ENCODE measurements around the gene IL1B. TPM values are rescaled to one million over a fixed set of nuclear protein-coding genes. Genes with fewer than 3 reads are reported as not detected.

Gene IL1B
- total and polyA plus RNA-seq, 5 donors from 2014 or later: 1.3 TPM; not detected in 4

GRCh38 chr2:112831513-112831845 is 5.1 kb downstream of the IL1B start:
- H3K9me3 ChIP-seq (ENCODE audit: control insufficient read depth in 2 of 2, low read length in 2 of 2): no peaks in the 10 kb centered on the region
- no peaks in the 10 kb centered on the region for H3K36me3 ChIP-seq (ENCODE audit: control insufficient read depth, insufficient read depth, low read length)
- Mint-ChIP-seq H3K27ac (peak overlapping the region in 1 of 3 donors; percentile 6), H3K36me3 (no peaks in the 10 kb centered on the region), H3K4me3 (no peak overlapping the region), H3K9me3 (no peaks in the 10 kb centered on the region), H3K27me3 (peaks cover 13% of the 10 kb centered on the region), H3K4me1 (peaks cover 0 to 2% (median 0%) of the 10 kb centered on the region in 4 donors)
- H3K4me1 ChIP-seq (ENCODE audit: control insufficient read depth, insufficient read depth, low read length, poor library complexity, severe bottlenecking): no peaks in the 10 kb centered on the region
- ATAC-seq (ENCODE audit: low read depth in 2 of 2) (no peak), DNase-seq (no peak)
- peaks cover 2% of the 10 kb centered on the region for H3K27me3 ChIP-seq (ENCODE audit: control insufficient read depth, insufficient read depth, low read length)
- no peak overlapping the region for H3K4me3 ChIP-seq (ENCODE audit: low read depth, low read length)
- no peak overlapping the region for H3K27ac ChIP-seq (ENCODE audit: insufficient read depth, low read length, poor library complexity, severe bottlenecking)

GRCh38 chr2:112830682-112831512 is 5.7 kb downstream of the IL1B start:
- H3K27ac Mint-ChIP-seq: peak overlapping the region in 1 of 3 donors; percentile 6
- H3K4me3 Mint-ChIP-seq: no peak overlapping the region
- no peaks in the 10 kb centered on the region for H3K36me3 Mint-ChIP-seq
- H3K9me3 Mint-ChIP-seq: no peaks in the 10 kb centered on the region
- DNase-seq (no peak), ATAC-seq (ENCODE audit: low read depth in 2 of 2) (no peak)
- Histone ChIP-seq H3K27ac (ENCODE audit: insufficient read depth, low read length, poor library complexity, severe bottlenecking) (no peak overlapping the region), H3K9me3 (ENCODE audit: control insufficient read depth in 2 of 2, low read length in 2 of 2) (no peaks in the 10 kb centered on the region), H3K4me1 (ENCODE audit: control insufficient read depth, insufficient read depth, low read length, poor library complexity, severe bottlenecking) (no peaks in the 10 kb centered on the region), H3K36me3 (ENCODE audit: control insufficient read depth, insufficient read depth, low read length) (no peaks in the 10 kb centered on the region), H3K4me3 (ENCODE audit: low read depth, low read length) (no peak overlapping the region), H3K27me3 (ENCODE audit: control insufficient read depth, insufficient read depth, low read length) (peaks cover 2% of the 10 kb centered on the region)
- peaks cover 10% of the 10 kb centered on the region for H3K27me3 Mint-ChIP-seq
- H3K4me1 Mint-ChIP-seq: peaks cover 0 to 2% (median 0%) of the 10 kb centered on the region in 4 donors

- Mint-ChIP-seq H3K4me1 (peaks cover 0 to 2% (median 0%) of the 10 kb centered on the region in 4 donors), H3K27me3 (peaks cover 5% of the 10 kb centered on the region), H3K9me3 (no peaks in the 10 kb centered on the region), H3K27ac (no peak overlapping the region), H3K4me3 (no peak overlapping the region), H3K36me3 (no peaks in the 10 kb centered on the region)
- ATAC-seq (ENCODE audit: low read depth in 2 of 2) (no peak), DNase-seq (no peak)
- no peaks in the 10 kb centered on the region for H3K27me3 ChIP-seq (ENCODE audit: control insufficient read depth, insufficient read depth, low read length)
- H3K4me3 ChIP-seq (ENCODE audit: low read depth, low read length): no peak overlapping the region
- H3K9me3 ChIP-seq (ENCODE audit: control insufficient read depth in 2 of 2, low read length in 2 of 2): no peaks in the 10 kb centered on the region
- H3K4me1 ChIP-seq (ENCODE audit: control insufficient read depth, insufficient read depth, low read length, poor library complexity, severe bottlenecking): no peaks in the 10 kb centered on the region
- no peak overlapping the region for H3K27ac ChIP-seq (ENCODE audit: insufficient read depth, low read length, poor library complexity, severe bottlenecking)
- no peaks in the 10 kb centered on the region for H3K36me3 ChIP-seq (ENCODE audit: control insufficient read depth, insufficient read depth, low read length)
These were observed 6.5 kb downstream of the IL1B start for GRCh38 chr2:112829961-112830681.

- no peaks in the 10 kb centered on the region for H3K27me3 ChIP-seq (ENCODE audit: control insufficient read depth, insufficient read depth, low read length)
These were observed 7.2 kb downstream of the IL1B start for GRCh38 chr2:112829101-112829960.

GRCh38 chr2:112828251-112828691 is 8.3 kb downstream of the IL1B start:
- no peak for ATAC-seq (ENCODE audit: low read depth in 2 of 2)

More at GRCh38 chr2:112829101-112829960, 7.2 kb downstream of the IL1B start:
- H3K4me3 ChIP-seq (ENCODE audit: low read depth, low read length): no peak overlapping the region
- no peak overlapping the region for H3K4me3 Mint-ChIP-seq
- H3K27ac Mint-ChIP-seq: no peak overlapping the region
- ATAC-seq (ENCODE audit: low read depth in 2 of 2): no peak
- no peak overlapping the region for H3K27ac ChIP-seq (ENCODE audit: insufficient read depth, low read length, poor library complexity, severe bottlenecking)
- H3K9me3 Mint-ChIP-seq: no peaks in the 10 kb centered on the region
- DNase-seq: no peak
- no peaks in the 10 kb centered on the region for H3K36me3 ChIP-seq (ENCODE audit: control insufficient read depth, insufficient read depth, low read length)
- no peaks in the 10 kb centered on the region for H3K4me1 ChIP-seq (ENCODE audit: control insufficient read depth, insufficient read depth, low read length, poor library complexity, severe bottlenecking)
- H3K27me3 Mint-ChIP-seq: peaks cover 4% of the 10 kb centered on the region
- H3K9me3 ChIP-seq (ENCODE audit: control insufficient read depth in 2 of 2, low read length in 2 of 2): no peaks in the 10 kb centered on the region
- no peaks in the 10 kb centered on the region for H3K36me3 Mint-ChIP-seq
- H3K4me1 Mint-ChIP-seq: peaks cover 0 to 2% (median 0%) of the 10 kb centered on the region in 4 donors

GRCh38 chr2:112827604-112828185 is 8.9 kb downstream of the IL1B start:
- no peak overlapping the region for H3K27ac ChIP-seq (ENCODE audit: insufficient read depth, low read length, poor library complexity, severe bottlenecking)
- no peaks in the 10 kb centered on the region for H3K9me3 ChIP-seq (ENCODE audit: control insufficient read depth in 2 of 2, low read length in 2 of 2)
- Mint-ChIP-seq H3K27me3 (no peaks in the 10 kb centered on the region), H3K9me3 (no peaks in the 10 kb centered on the region), H3K27ac (no peak overlapping the region), H3K4me1 (peaks cover 0 to 2% (median 0%) of the 10 kb centered on the region in 4 donors), H3K36me3 (peaks cover 4% of the 10 kb centered on the region), H3K4me3 (no peak overlapping the region)
- DNase-seq: no peak
- H3K4me3 ChIP-seq (ENCODE audit: low read depth, low read length): no peak overlapping the region
- ATAC-seq (ENCODE audit: low read depth in 2 of 2): no peak
- no peaks in the 10 kb centered on the region for H3K27me3 ChIP-seq (ENCODE audit: control insufficient read depth, insufficient read depth, low read length)
- H3K36me3 ChIP-seq (ENCODE audit: control insufficient read depth, insufficient read depth, low read length): no peaks in the 10 kb centered on the region
- no peaks in the 10 kb centered on the region for H3K4me1 ChIP-seq (ENCODE audit: control insufficient read depth, insufficient read depth, low read length, poor library complexity, severe bottlenecking)

More at GRCh38 chr2:112828251-112828691, 8.3 kb downstream of the IL1B start:
- Mint-ChIP-seq H3K4me1 (peaks cover 0 to 2% (median 0%) of the 10 kb centered on the region in 4 donors), H3K27me3 (no peaks in the 10 kb centered on the region), H3K9me3 (no peaks in the 10 kb centered on the region), H3K27ac (no peak overlapping the region), H3K36me3 (peaks cover under 1% of the 10 kb centered on the region), H3K4me3 (no peak overlapping the region)
- Histone ChIP-seq H3K4me3 (ENCODE audit: low read depth, low read length) (no peak overlapping the region), H3K9me3 (ENCODE audit: control insufficient read depth in 2 of 2, low read length in 2 of 2) (no peaks in the 10 kb centered on the region), H3K36me3 (ENCODE audit: control insufficient read depth, insufficient read depth, low read length) (no peaks in the 10 kb centered on the region), H3K27me3 (ENCODE audit: control insufficient read depth, insufficient read depth, low read length) (no peaks in the 10 kb centered on the region), H3K4me1 (ENCODE audit: control insufficient read depth, insufficient read depth, low read length, poor library complexity, severe bottlenecking) (no peaks in the 10 kb centered on the region), H3K27ac (ENCODE audit: insufficient read depth, low read length, poor library complexity, severe bottlenecking) (no peak overlapping the region)
- no peak for DNase-seq

- H3K27me3 Mint-ChIP-seq: no peaks in the 10 kb centered on the region
- Histone ChIP-seq H3K27me3 (ENCODE audit: control insufficient read depth, insufficient read depth, low read length) (no peaks in the 10 kb centered on the region), H3K36me3 (ENCODE audit: control insufficient read depth, insufficient read depth, low read length) (no peaks in the 10 kb centered on the region), H3K27ac (ENCODE audit: insufficient read depth, low read length, poor library complexity, severe bottlenecking) (no peak overlapping the region), H3K4me1 (ENCODE audit: control insufficient read depth, insufficient read depth, low read length, poor library complexity, severe bottlenecking) (no peaks in the 10 kb centered on the region), H3K9me3 (ENCODE audit: control insufficient read depth in 2 of 2, low read length in 2 of 2) (no peaks in the 10 kb centered on the region), H3K4me3 (ENCODE audit: low read depth, low read length) (no peak overlapping the region)
- H3K4me1 Mint-ChIP-seq: peaks cover 0 to 8% (median 5%) of the 10 kb centered on the region in 4 donors
- ATAC-seq (ENCODE audit: low read depth in 2 of 2) (no peak), DNase-seq (no peak)
- H3K9me3 Mint-ChIP-seq: no peaks in the 10 kb centered on the region
- peaks cover 4% of the 10 kb centered on the region for H3K36me3 Mint-ChIP-seq
- H3K4me3 Mint-ChIP-seq: no peak overlapping the region
- no peak overlapping the region for H3K27ac Mint-ChIP-seq
These were observed 9.6 kb downstream of the IL1B start for GRCh38 chr2:112827009-112827408.
